ENCODE data around the gene SLC5A2.

DNA sequence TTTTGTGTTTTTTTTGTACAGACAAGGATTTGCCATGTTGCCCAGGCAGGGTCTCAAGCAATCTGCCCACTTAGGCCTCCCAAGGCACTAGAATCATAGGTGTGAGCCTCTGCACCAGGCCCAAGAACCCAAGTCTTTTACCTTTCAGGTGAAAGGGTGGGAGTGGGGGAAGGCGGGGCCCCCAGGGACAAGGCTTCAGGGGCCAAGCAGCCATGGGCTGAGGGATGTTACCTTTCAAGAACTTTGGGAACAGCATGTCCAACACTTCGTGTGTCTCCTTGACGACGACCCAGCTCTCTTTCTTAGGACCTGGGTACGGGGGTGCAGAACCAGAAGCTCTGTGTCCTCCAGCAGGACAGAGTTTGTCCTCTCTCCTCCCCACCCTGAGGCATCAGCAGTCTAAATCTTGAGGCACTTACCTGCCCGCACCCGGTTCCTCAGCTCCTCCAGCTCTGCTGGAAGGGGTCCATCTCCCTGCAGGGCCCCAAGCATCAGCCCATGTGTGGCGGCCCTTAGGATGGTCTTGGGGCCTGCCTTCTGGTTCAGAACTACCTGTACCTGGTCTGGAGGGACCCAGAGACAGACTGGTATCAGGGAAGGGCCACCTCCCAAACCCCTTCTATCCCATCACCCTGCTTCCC is 9.0 kb downstream of the SLC5A2 start:
- TF ChIP-seq POLR2A (IDR thresholded peaks at IDR 0.05) (no peak), EP300 (IDR thresholded peaks at IDR 0.05) (no peak)
- TF ChIP-seq, protein P1, sequence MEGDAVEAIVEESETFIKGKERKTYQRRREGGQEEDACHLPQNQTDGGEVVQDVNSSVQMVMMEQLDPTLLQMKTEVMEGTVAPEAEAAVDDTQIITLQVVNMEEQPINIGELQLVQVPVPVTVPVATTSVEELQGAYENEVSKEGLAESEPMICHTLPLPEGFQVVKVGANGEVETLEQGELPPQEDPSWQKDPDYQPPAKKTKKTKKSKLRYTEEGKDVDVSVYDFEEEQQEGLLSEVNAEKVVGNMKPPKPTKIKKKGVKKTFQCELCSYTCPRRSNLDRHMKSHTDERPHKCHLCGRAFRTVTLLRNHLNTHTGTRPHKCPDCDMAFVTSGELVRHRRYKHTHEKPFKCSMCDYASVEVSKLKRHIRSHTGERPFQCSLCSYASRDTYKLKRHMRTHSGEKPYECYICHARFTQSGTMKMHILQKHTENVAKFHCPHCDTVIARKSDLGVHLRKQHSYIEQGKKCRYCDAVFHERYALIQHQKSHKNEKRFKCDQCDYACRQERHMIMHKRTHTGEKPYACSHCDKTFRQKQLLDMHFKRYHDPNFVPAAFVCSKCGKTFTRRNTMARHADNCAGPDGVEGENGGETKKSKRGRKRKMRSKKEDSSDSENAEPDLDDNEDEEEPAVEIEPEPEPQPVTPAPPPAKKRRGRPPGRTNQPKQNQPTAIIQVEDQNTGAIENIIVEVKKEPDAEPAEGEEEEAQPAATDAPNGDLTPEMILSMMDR (IDR thresholded peaks at IDR 0.05), result no peak

Measured in gastroesophageal sphincter (tissue), 3 donors.